Fibroblast of villous mesenchyme (primary cell): Measurements from ENCODE around the gene AGR3. TPM values are rescaled to one million over a fixed set of nuclear protein-coding genes. Genes with fewer than 3 reads are reported as not detected.
"Not testable (repeated sequence)": the region's sequence is repeated elsewhere in the genome, so short reads cannot be mapped to it uniquely, and the experiment has no call there.

Experiments used
- DNase-seq: peaks from one replicate; pipeline ENCODE4 v3.0.0-alpha.2; 2010; ENCODE audit warnings: low read depth
- H3K4me3 ChIP-seq: 2 replicates; pipeline ENCODE4 v1.5.1; 2011; ENCODE audit warnings: low read depth, mild to moderate bottlenecking, low read length
- CTCF ChIP-seq: IDR thresholded peaks from 2 replicates; pipeline ENCODE4 v1.5.1; 2012; ENCODE audit warnings: low read depth, mild to moderate bottlenecking, low read length; ENCODE audit not compliant: insufficient read depth
- total RNA-seq: library from RNA; depleted of rRNA; stranded (reverse); fragments of >200 nt; gene quantifications from 2 replicates; pipeline ENCODE4 v1.2.3, GENCODE V29; 2012

Gene AGR3
- total RNA-seq, 1 donor, result not detected

DNA sequence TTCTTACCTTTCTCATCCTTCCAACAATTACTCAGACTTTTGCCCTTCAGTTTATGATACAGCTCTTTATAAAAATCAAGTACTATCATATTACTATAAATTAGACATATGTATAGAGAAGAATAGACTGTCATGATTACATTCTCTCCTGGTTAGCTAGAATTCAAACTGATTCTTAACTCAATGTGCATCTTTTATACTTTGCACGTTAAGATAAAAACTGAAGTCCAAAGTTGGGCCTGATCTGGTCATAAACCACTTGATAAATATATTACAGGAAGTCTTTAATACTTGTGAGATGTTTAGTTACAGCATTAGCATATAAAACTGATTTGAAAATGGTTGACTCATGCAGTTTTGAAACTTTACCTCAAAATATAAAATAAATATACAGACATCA is 2.6 kb downstream of the AGR3 start:
- TF ChIP-seq CTCF, result no peak
- H3K4me3 ChIP-seq, result no peak overlapping the region
- no peak for DNase-seq

GRCh38 chr7:16875861-16876260 is 5.9 kb downstream of the AGR3 start:
- no peak overlapping the region for H3K4me3 ChIP-seq
- TF ChIP-seq CTCF, result no peak
- no peak for DNase-seq

DNA sequence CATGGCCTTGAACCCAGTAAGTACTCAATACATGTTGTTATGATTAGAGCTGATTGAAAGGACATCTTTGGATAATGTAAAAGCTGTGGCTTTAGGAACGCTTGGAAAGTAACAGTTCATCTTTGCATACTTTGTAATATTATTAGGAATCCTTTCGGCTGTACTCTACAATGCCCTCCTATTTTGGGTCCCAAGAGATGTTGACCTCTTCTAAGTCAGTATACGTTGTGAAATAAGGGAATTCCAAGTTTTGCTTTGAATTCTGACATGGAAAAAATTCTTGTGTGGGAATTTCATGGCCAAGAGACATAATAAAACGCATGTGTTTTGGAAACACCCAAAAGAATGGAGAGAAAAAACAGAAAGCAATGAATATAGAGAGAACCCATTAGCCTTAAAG is 7.7 kb downstream of the AGR3 start:
- H3K4me3 ChIP-seq, result no peak overlapping the region
- no peak for TF ChIP-seq CTCF
- no peak for DNase-seq

DNA sequence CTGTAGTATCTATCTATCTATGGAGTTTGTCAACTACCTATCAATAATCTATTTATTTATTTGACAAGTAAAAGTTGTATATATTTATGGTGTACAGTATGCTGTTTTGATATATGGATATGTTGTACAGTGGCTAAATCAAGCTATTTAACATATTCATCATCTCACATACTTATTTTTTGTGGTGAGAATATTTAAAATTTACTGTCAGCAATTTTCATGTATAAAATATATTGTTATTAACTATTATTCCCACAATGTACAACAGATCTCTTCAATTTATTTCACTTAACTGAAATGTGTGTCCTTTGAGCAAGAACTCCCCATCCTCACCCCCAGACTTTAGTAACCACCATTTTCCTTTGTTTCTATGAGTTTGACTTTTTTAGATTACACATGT is 14.5 kb downstream of the AGR3 start:
- no peak overlapping the region for H3K4me3 ChIP-seq
- TF ChIP-seq CTCF, result no peak
- DNase-seq, result no peak

DNA sequence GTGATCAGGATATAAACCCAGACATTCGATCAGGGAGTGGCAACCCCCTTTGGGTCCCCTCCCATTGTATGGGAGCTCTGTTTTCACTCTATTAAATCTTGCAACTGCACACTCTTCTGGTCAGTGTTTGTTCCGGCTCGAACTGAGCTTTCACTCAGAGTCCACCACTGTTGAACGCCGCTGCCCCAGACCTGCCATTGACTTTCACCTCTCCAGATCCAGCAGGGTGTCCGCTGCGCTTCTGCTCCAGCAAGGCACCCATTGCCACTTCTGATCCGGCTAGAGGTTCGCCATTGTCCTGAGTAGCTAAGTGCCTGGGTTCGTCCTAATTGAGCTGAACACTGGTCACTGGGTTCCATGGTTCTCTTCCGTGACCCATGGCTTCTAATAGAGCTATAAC is 28.6 kb downstream of the AGR3 start:
- not testable (repeated sequence) for DNase-seq, H3K4me3 ChIP-seq

DNA sequence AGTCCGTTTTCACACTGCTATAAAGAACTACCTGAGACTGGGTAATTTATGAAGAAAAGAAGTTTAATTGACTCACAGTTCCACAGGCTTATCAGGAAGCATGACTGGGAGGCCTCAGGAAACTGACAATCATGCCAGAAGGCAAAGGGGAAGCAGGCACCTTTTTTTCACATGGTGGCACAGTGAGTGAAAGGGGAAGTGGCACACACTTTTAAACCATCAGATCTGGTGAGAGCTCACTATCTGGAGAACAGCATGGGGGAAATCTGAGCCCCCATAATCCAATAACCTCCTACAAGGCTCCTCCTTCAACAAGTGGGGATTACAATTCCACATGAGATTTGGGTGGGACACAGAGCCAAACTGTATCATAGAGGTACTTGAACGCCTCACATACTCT is 30.0 kb downstream of the AGR3 start:
- H3K4me3 ChIP-seq, result no peak overlapping the region
- DNase-seq, result no peak
- no peak for TF ChIP-seq CTCF

DNA sequence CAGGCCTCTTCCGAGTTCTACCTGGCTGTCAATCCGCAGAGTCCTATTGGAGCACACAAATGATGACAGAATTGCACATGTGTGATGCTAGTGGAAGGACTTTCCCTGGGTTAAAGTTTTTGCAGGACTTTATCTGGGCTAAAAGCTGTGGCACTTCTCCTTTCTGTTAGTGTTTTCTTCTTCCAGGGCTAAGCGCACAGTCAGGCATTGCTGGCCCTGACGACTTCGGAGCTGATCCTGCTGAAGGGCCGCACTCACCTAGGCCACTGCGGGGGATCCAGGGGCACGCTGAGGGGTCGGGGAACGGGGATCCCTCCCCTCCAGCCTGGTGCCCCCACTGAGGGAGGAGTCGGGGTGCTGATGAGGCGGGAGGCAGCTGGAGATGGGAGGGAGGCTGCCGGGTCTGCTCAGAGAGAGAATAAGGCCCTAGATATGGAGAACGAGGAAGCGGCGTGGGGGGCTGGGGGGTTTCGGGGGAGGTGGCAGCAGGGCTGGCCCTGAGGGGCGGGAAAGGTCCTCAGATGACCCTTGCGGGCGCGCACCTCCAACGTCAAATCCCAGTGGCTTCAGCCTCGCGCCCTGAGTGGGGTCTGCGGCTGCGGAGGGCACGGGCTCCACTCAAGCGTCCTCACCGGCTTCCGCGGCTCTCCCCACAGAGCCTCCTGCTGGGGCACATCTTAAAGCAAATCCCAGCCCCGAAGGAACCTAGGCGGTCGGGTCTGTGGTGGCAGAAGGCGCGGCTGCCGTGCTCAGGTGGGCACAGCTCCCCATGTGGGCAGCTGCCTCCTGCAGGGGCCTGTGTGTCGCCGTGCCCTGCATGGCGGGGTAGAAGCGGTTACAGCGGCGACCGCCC is 30.9 kb downstream of the AGR3 start:
- no peak for DNase-seq
- no peak overlapping the region for H3K4me3 ChIP-seq
- TF ChIP-seq CTCF, result no peak
